Smooth muscle cell (in vitro differentiated cells): ENCODE measurements around the gene WDCP. TPM values are rescaled to one million over a fixed set of nuclear protein-coding genes. Genes with fewer than 3 reads are reported as not detected.

Source experiments
- DNase-seq: peaks from one replicate; lab custom pipeline; 2025; ENCODE audit not compliant: unreplicated experiment; lab: John Stamatoyannopoulos, UW
- H2AFZ ChIP-seq: fragments of 200-600 bp; sonication (generic); 2 replicates; pipeline ENCODE4 v1.6.0; 2016; ENCODE audit warnings: antibody characterized with exemption, low read depth, mild to moderate bottlenecking
- H3F3A ChIP-seq: fragments of 200-600 bp; sonication (generic); 2 replicates; pipeline ENCODE4 v1.6.0; 2017; ENCODE audit warnings: antibody characterized with exemption, low read depth
- H3K27ac ChIP-seq: fragments of 200-600 bp; sonication (generic); 2 replicates; pipeline ENCODE4 v1.5.1; 2016; ENCODE audit warnings: low read depth, mild to moderate bottlenecking
- H3K27me3 ChIP-seq: fragments of 200-600 bp; sonication (generic); 2 replicates; pipeline ENCODE4 v1.6.1; 2016; ENCODE audit warnings: low read depth, mild to moderate bottlenecking
- H3K36me3 ChIP-seq: fragments of 200-600 bp; sonication (generic); 2 replicates; pipeline ENCODE4 v1.5.1; 2016; ENCODE audit warnings: low read depth
- H3K4me1 ChIP-seq: fragments of 200-600 bp; sonication (generic); 2 replicates; pipeline ENCODE4 v1.5.1; 2016; ENCODE audit warnings: low read depth
- H3K4me2 ChIP-seq: fragments of 200-600 bp; sonication (generic); 2 replicates; pipeline ENCODE4 v1.6.0; 2016; ENCODE audit warnings: mild to moderate bottlenecking
- H3K4me3 ChIP-seq: fragments of 200-600 bp; sonication (generic); 2 replicates; pipeline ENCODE4 v1.5.1; 2016; ENCODE audit warnings: mild to moderate bottlenecking
- H3K79me2 ChIP-seq: fragments of 200-600 bp; sonication (generic); 2 replicates; pipeline ENCODE4 v1.6.0; 2016; ENCODE audit warnings: low read depth, mild to moderate bottlenecking
- H3K9ac ChIP-seq: fragments of 200-600 bp; sonication (generic); 2 replicates; pipeline ENCODE4 v1.6.0; 2016; ENCODE audit warnings: low read depth
- H3K9me3 ChIP-seq: fragments of 200-600 bp; sonication (generic); replicated peaks from 2 replicates; pipeline ENCODE4 v1.5.1; 2016; ENCODE audit warnings: low read depth
- H4K20me1 ChIP-seq: fragments of 200-600 bp; sonication (generic); 2 replicates; pipeline ENCODE4 v1.6.0; 2016; ENCODE audit warnings: low read depth
- CTCF ChIP-seq: fragments of 200-600 bp; sonication (generic); IDR thresholded peaks from 2 replicates; pipeline ENCODE4 v1.5.1; 2017; ENCODE audit warnings: borderline replicate concordance, mild to moderate bottlenecking, antibody characterized with exemption; ENCODE audit not compliant: insufficient read depth, poor library complexity, severe bottlenecking
- WGBS: methylation state at CpG from one replicate; pipeline ENCODE4 v1.1.7; 2016; ENCODE audit warnings: low lambda C conversion rate; 5-methylcytosine and 5-hydroxymethylcytosine counted together
- polyA plus RNA-seq: library from polyadenylated mRNA; unstranded; fragments of >200 nt; fragmentation: Nextera tagmentation; extraction: Ambion mirVana; gene quantifications from 2 replicates; pipeline ENCODE4 v1.2.1, GENCODE V29; 2016
- small RNA-seq: library from RNA; depleted of rRNA; stranded (forward); fragments of <200 nt; gene quantifications from one replicate; pipeline ENCODE3, GENCODE V24; 2014
- total RNA-seq: library from RNA; depleted of rRNA; stranded (reverse); fragments of >200 nt; gene quantifications from 2 replicates; pipeline ENCODE4 v1.2.3, GENCODE V29; 2014

WDCP gene
- total and polyA plus RNA-seq, 2 experiments from 2014 or later = 3.1 to 7.7 TPM

DNA sequence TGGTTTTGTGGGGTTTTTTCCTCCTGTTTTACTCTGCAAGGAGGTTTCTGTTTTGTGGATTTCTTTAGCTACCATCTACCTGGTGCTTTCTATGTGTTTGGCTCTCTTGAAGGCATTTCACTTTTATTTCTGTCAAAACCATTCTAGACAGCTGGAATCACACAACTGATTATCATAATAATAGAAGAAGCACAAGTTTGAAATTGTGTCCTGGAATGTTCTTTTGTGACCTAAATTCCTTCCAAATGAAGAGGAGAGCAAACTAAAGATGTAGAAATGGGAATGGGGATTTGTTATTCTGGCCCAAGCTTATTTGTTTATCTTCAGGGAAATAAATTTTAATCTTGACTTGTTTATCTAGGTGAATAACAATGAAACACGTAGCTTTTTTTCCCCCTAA, 54.3 kb downstream of the WDCP start:
- Histone ChIP-seq H3K4me1 (peaks cover 9% of the 10 kb centered on the region), H3K9me3 (no peaks in the 10 kb centered on the region), H3K79me2 (no peaks in the 10 kb centered on the region), H3K27ac (no peak overlapping the region), H3K4me2 (no peak overlapping the region), H3K9ac (no peak overlapping the region), H3K27me3 (no peaks in the 10 kb centered on the region), H3K4me3 (no peak overlapping the region), H4K20me1 (no peaks in the 10 kb centered on the region), H2AFZ (no peak overlapping the region), H3F3A (no peaks in the 10 kb centered on the region), H3K36me3 (no peaks in the 10 kb centered on the region)
- 70% methylated on average over 1 of the region's 1 CpG for WGBS
- TF ChIP-seq CTCF = no peak
- DNase-seq = no peak

- no peak for DNase-seq
- H3K4me2 ChIP-seq = no peak overlapping the region
- H3K9ac ChIP-seq = no peak overlapping the region
- WGBS = 94% methylated on average over 2 of the region's 2 CpGs
- H3K27me3 ChIP-seq = no peaks in the 10 kb centered on the region
- TF ChIP-seq CTCF = no peak
- no peak overlapping the region for H2AFZ ChIP-seq
- peaks cover 5% of the 10 kb centered on the region for H3K4me1 ChIP-seq
- H3F3A ChIP-seq = no peaks in the 10 kb centered on the region
- H3K27ac ChIP-seq = no peak overlapping the region
- H3K79me2 ChIP-seq = no peaks in the 10 kb centered on the region
- no peak overlapping the region for H3K4me3 ChIP-seq
- no peaks in the 10 kb centered on the region for H4K20me1 ChIP-seq
- no peaks in the 10 kb centered on the region for H3K36me3 ChIP-seq
- H3K9me3 ChIP-seq = no peaks in the 10 kb centered on the region
Observed at GRCh38 chr2:23988371-23988770, 58.8 kb downstream of the WDCP start.

Small RNA genes lying within 50 kb of the gene (small RNA-seq; reads per million reads assigned to genes)
- 0.11 reads per million for gene RN7SL610P
- not detected for gene RNU6-370P

Other genes starting within 250 kb of the WDCP start
- 17.5 and 19.1 TPM in 2 replicates for gene ATAD2B, start 120.3 kb downstream of the WDCP start, total RNA-seq
- 6.2 and 8.3 TPM in 2 replicates for gene ATAD2B, start 120.3 kb downstream of the WDCP start, polyA plus RNA-seq
- gene UBXN2A, start 106.9 kb downstream of the WDCP start, total RNA-seq = 21.6 and 26.0 TPM in 2 replicates
- gene UBXN2A, start 106.9 kb downstream of the WDCP start, polyA plus RNA-seq = 15.5 and 19.1 TPM in 2 replicates
- 0.04 TPM in 1 of 2 replicates, not detected in the other for gene MFSD2B, start 37.3 kb downstream of the WDCP start, total RNA-seq
- gene MFSD2B, start 37.3 kb downstream of the WDCP start, polyA plus RNA-seq = 0.54 and 1.7 TPM in 2 replicates
- 17.2 and 17.5 TPM in 2 replicates for gene FKBP1B, start 2.4 kb upstream of the WDCP start, total RNA-seq
- gene FKBP1B, start 2.4 kb upstream of the WDCP start, polyA plus RNA-seq = 26.3 and 29.8 TPM in 2 replicates
- gene SF3B6, start 28.9 kb upstream of the WDCP start, total RNA-seq = 260 and 279 TPM in 2 replicates
- gene SF3B6, start 28.9 kb upstream of the WDCP start, polyA plus RNA-seq = 210 and 220 TPM in 2 replicates
- 24.9 and 39.3 TPM in 2 replicates for gene TP53I3, start 37.4 kb upstream of the WDCP start, total RNA-seq
- gene TP53I3, start 37.4 kb upstream of the WDCP start, polyA plus RNA-seq = 56.3 and 80.3 TPM in 2 replicates
- gene PFN4, start 75.9 kb upstream of the WDCP start, total RNA-seq = 1.5 TPM in 1 of 2 replicates, not detected in the other
- gene PFN4, start 75.9 kb upstream of the WDCP start, polyA plus RNA-seq = 0.85 and 1.0 TPM in 2 replicates
- 7.0 and 14.2 TPM in 2 replicates for gene FAM228B, start 76.1 kb upstream of the WDCP start, total RNA-seq
- 16.6 and 18.1 TPM in 2 replicates for gene FAM228B, start 76.1 kb upstream of the WDCP start, polyA plus RNA-seq
- gene FAM228A, start 127.7 kb upstream of the WDCP start, total RNA-seq = not detected in 2 replicates
- 0.27 and 0.57 TPM in 2 replicates for gene FAM228A, start 127.7 kb upstream of the WDCP start, polyA plus RNA-seq